Bone marrow (tissue), 2 donors: ENCODE results near the gene ANKS4B.
"Not testable (repeated sequence)": the region's sequence is repeated elsewhere in the genome, so short reads cannot be mapped to it uniquely, and the experiment has no call there.

Source experiments
- DNase-seq, 2 donors: peaks; one replicate each; lab custom pipeline; 2025; lab: John Stamatoyannopoulos, UW

ANKS4B gene

GRCh38 chr16:21233521-21234150, at the start of gene ANKS4B:
TSS of gene ANKS4B (plus strand) at chr16:21233699. CDS start at chr16:21233738, 39 bp downstream.
- DNase-seq, result no peak

DNA sequence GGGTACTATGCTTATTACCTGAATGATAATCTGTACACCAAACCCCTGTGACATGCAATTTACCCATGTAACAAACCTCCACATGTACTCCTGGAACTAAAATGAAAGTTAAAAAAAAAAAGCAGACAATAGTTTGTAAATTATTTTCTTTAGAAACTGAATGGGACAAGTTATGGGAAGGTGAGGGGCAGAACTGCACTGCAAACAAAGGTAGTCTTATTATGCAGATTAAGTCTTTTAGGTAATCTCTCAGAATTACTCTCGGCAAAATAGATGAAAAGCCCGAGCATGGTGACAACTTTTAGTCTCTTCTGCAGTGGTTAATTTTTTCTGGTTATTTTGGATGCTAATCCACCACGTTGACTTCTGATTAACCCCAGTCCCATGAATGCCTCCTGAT, 49.5 kb upstream of the ANKS4B start:
- DNase-seq, result no peak

DNA sequence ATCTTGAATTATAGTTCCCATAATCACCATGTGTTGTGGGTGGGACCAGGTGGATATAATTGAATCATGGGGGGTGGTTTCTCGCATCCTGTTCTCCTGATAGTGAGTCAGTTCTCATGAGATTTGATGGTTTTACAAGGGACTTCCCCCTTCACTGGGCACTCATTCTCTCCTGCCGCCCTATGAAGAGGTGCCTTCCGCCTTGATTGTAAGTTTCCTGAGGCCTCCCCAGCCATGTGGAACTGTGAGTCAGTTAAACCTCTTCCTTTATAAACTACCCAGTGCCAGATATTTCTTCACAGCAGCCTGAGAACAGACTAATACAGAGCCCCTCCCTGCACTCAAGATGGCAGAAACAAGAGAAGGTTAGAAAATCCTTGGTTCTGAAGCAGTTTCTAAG, 48.7 kb upstream of the ANKS4B start:
- no peak for DNase-seq

DNA sequence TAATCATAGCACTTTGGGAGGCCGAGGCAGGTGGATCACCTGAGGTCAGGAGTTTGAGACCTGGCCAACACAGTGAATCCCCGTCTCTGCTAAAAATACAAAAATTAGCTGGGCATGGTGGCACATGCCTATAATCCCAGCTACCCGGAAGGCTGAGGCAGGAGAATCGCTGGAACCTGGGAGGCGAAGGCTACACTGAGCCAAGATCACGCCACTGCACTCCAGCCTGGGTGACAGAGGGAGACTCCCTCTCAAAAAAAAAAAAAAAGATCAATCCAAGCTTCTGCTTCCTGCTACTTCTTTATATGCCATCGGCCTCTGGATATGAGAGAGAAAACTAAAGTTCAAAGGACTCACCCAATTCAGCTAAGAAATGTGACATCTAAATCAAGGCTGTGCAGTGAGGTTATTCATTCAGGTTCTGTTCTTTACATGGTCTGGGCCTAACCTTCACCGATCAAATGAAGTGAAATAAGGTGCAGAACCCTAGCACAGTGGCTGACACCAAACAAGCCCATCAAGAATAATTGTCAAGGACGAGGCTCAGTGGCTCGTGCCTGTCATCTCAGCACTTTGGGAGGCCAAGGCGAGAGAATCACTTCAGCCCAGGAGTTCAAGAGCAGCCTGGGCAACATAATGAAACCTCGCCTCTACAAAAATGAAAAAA, 47.7 kb upstream of the ANKS4B start:
- DNase-seq, result no peak

GRCh38 chr16:21186326-21186691, 47.2 kb upstream of the ANKS4B start:
- no peak for DNase-seq

- no peak for DNase-seq
Measured at GRCh38 chr16:21189311-21189710, 44.2 kb upstream of the ANKS4B start.

DNA sequence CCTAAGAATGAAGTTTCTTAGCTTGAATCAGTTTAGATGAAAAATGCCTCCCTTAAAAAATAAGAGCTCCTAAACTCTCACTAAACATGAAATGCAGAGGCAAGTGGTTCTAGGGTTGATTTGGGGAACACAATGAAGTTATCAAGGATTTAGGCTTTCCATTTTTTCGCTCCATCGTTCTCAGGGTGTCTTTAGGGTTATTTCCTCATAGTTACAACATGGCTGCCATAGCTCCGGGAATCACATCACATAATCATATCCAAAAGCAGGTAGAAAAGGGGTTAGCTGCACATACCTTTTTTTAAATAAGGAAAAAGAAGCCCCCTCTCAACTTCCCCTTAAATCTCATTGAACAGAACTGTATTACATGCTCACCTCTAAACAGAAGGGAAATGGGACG, 43.5 kb upstream of the ANKS4B start:
- no peak for DNase-seq

GRCh38 chr16:21190599-21190998, 42.9 kb upstream of the ANKS4B start:
- DNase-seq, result no peak

DNA sequence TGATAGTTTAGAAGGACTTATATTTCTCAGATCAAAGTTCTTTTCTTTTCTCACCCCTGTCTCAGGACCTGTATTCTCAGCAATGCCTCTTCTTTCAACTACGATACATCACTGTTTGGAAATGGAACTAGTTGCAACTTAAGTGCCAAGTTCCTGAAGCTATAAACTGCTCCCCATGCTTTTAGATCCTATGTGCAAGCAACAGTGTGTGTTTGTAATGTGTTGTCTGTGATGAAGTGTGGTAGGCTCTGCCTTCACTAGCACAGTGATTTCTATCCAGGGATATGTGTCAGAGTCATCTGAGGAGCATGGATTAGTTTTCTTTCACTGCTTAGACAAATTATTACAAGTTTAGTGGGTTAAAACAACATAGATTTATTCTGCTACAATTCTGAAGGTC, 40.5 kb upstream of the ANKS4B start:
- no peak for DNase-seq

- no peak for DNase-seq
Measured at GRCh38 chr16:21194771-21195301, 38.7 kb upstream of the ANKS4B start.

GRCh38 chr16:21195330-21195729, 38.2 kb upstream of the ANKS4B start:
- DNase-seq, result not testable (repeated sequence)

DNA sequence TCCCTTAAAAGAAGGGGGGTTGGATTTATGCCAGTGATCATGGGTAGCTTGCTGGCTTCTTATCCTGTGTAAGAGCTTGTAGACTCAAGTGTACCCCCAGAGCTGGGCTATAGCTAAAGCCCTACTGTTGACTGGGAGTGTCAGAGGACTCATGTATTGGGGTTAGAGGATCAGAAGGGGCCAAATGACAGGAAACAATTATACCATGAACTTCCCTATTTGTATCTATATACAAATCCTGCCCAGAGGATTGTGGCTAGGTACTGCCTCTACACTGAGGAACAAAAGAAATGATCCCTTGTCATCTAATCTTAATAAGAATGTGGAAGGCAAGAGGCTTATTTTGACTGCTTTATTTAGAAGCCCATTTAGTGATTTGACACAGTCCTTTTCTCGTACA, 36.4 kb upstream of the ANKS4B start:
- peak in 1 of 2 donors; percentile 27 for DNase-seq

DNA sequence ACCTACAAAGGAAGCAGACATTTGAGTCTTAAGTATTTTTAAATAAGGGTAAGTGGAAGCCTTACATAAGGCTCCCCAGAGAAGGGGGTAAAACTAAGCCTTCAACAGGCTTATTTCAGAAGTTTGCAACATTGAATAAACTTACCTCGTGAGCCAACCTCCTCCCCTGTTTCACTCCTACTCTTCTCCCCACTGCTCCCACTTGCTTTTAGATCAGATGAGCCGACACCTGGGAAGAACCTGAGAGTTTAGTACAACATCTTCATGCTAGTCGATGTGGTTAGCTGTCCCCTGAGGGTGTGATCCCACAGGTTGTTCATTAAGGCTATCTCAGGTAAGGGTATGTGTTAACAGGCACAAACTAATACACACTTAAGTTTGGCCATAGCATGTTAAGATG, 35.9 kb upstream of the ANKS4B start:
- no peak for DNase-seq

- no peak for DNase-seq
Measured at GRCh38 chr16:21199607-21200218, 33.8 kb upstream of the ANKS4B start.

DNA sequence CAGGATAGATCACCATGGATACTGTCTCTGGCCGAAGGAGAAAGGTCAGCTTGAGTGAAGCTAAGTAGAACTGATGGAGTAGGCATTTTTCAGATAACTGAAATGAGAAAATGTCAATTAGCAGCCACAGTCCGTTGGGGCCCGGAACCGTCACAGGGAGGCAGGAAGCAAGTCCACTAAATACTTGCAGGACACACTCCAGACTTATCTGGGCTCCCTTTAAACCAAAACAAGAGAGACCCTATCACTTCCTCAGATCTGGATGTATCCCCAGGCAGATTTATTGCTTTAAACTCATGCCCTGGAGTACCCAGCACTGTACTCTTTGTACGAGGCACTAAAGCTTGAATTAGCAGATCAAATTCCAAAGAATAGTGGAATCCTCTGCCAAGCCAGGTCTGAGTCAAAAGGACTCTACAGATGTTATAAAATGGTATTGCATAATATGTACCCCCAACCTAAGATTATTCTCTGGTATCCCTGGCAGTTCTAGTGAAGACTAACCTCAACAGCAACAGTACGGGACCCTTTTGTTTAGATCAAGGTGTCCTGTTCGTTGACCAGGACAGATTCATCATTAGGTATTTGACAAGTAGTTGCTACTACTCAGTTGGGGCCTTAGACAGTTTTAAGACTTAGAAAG, 30.2 kb upstream of the ANKS4B start:
- no peak for DNase-seq

DNA sequence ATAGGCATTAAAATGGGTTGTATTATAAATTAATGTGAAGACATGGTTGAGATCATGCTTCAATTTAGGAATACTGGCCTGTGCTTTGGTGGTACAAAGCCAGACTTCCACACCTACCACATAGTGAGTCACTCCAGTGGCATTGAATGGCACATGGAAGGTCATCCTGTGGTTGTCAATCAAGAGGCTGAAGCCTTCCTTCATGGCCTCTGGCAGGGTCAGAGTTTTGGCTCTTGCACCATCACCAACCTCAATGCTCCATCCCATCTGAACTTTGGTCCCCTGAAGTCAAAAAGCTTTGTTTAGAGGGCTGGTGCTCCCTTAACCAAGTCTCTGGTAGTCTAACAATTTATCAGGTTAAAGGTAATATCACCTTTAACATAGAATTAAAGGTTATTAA, 28.2 kb upstream of the ANKS4B start:
- no peak for DNase-seq

GRCh38 chr16:21206550-21206949, 26.9 kb upstream of the ANKS4B start:
- DNase-seq, result no peak

DNA sequence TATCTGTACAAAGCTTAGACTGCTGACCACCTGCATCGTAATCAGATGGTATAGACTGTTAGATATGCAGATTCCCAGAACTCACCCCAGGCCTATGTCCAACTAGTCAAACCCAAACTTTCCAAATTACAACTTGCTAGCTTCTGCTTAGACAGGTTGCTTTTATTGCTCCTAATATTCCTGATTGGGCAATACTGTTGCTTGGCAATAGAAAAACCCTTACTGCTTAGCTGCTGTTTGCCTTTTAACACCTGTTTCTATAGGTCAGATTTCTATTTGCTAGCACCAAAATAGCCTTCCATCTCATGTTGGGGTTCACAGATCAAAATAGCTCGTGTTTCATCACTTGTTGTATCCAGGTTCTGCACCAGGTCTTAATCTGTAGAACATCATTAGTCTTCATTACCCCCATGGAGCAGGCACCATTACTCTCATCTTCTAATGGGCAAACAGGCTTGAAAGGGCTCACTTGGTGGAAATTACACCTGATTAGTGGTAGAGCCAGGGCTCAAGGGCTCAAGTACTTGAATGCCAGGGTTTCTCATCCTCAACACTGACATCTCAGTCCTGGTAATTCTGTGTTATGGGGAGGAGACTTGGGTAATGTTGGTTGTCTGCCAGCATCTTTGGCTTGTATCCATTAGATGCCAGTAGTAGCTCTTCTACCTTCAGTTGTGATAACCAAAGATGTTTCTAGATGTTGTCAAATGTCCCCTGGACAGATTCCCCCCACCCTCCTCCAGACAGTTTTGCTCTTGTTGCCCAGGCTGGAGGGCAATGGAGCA, 24.9 kb upstream of the ANKS4B start:
- no peak for DNase-seq

GRCh38 chr16:21211486-21211885, 22.0 kb upstream of the ANKS4B start, which contains the start of gene ZP2:
TSS of gene ZP2 (minus strand) at chr16:21211574. CDS start at chr16:21211547, 27 bp downstream.
- no peak for DNase-seq

DNA sequence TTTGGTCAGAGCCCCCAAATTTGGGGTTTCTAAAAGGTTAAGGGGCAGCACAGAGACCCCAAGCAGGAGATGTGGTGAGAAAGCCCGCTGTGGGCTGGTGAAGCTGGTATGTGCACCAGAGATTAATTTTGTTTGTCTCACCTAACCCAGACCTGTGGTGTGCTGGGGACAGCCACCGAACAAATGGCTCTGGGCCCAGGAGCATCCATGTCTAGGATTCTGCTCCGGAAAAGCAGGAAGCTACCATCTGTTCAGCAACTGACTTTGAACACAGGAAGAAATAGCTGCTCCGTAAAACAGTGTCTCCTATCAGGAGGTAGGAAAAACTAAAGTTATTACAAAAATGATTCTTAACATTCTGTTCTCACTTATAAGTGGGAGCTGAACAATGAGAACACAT, 19.4 kb upstream of the ANKS4B start:
- DNase-seq, result no peak

- no peak for DNase-seq
Measured at GRCh38 chr16:21217121-21217520, 16.4 kb upstream of the ANKS4B start.

- DNase-seq, result no peak
Measured at GRCh38 chr16:21218153-21218552, 15.3 kb upstream of the ANKS4B start.
